ENCODE data around the gene ASPG.
A peak's percentile ranks its signal among the peaks of the same experiment; 100 is the strongest.

Gene ASPG

GRCh38 chr14:104085032-104085888 is at the start of gene ASPG:
Gene ASPG (plus strand): TSS chr14:104085700. CDS start chr14:104085771, 71 bp downstream.
- DNase-seq = peak in 1 of 2 donors; percentile 34

GRCh38 chr14:104036212-104036611 is 49.3 kb upstream of the ASPG start:
- DNase-seq = no peak

GRCh38 chr14:104037074-104037473 is 48.4 kb upstream of the ASPG start:
- no peak for DNase-seq

GRCh38 chr14:104037903-104038302 is 47.6 kb upstream of the ASPG start:
- no peak for DNase-seq

- no peak for DNase-seq
Observed at GRCh38 chr14:104039214-104039613, 46.3 kb upstream of the ASPG start.

- DNase-seq = no peak
Observed at GRCh38 chr14:104040539-104040938, 45.0 kb upstream of the ASPG start.

GRCh38 chr14:104041430-104042104 is 43.9 kb upstream of the ASPG start:
- DNase-seq = no peak

- no peak for DNase-seq
Observed at GRCh38 chr14:104044016-104044415, 41.5 kb upstream of the ASPG start.

GRCh38 chr14:104047761-104048160 is 37.7 kb upstream of the ASPG start:
- DNase-seq = no peak

GRCh38 chr14:104048758-104049507 is 36.6 kb upstream of the ASPG start:
- DNase-seq = no peak

GRCh38 chr14:104049576-104050240 is 35.8 kb upstream of the ASPG start:
- no peak for DNase-seq

GRCh38 chr14:104051092-104051813 is 34.2 kb upstream of the ASPG start:
- DNase-seq = no peak

- DNase-seq = no peak
Observed at GRCh38 chr14:104054222-104054905, 31.1 kb upstream of the ASPG start.

- no peak for DNase-seq
Observed at GRCh38 chr14:104062281-104062680, 23.2 kb upstream of the ASPG start.

GRCh38 chr14:104064003-104064402 is 21.5 kb upstream of the ASPG start:
- DNase-seq = no peak

- no peak for DNase-seq
Observed at GRCh38 chr14:104066279-104066678, 19.2 kb upstream of the ASPG start.

- DNase-seq = no peak
Observed at GRCh38 chr14:104066719-104067295, 18.7 kb upstream of the ASPG start.

- DNase-seq = no peak
Observed at GRCh38 chr14:104069541-104069940, 16.0 kb upstream of the ASPG start.

- no peak for DNase-seq
Observed at GRCh38 chr14:104072586-104072985, 12.9 kb upstream of the ASPG start.

- no peak for DNase-seq
Observed at GRCh38 chr14:104073764-104074163, 11.7 kb upstream of the ASPG start.

- DNase-seq = no peak
Observed at GRCh38 chr14:104075530-104076151, 9.9 kb upstream of the ASPG start.

Data from activated CD4-positive, alpha-beta T cell treated with anti-CD3 and anti-CD28 coated beads for 4 hours (primary cell).